Central memory CD8-positive, alpha-beta T cell (primary cell): ENCODE results near the gene RAP1GAP.
A peak's percentile ranks its signal among the peaks of the same experiment; 100 is the strongest.

ENCODE experiments used
- ATAC-seq: fragments of 150-1000 bp; cut with Tn5 transposase; replicated peaks from 2 replicates; pipeline ENCODE4 v1.10.0; 2022; ENCODE audit warnings: mild to moderate bottlenecking, moderate FRiP score, moderate number of reproducible peaks; ENCODE audit not compliant: poor library complexity, severe bottlenecking; ENCODE audit errors: extremely low read depth
- DNase-seq, 2 donors: peaks; one replicate each; pipeline ENCODE4 v3.0.0; 2021; ENCODE audit warnings: low spot score in 2 of 2
- H3K27ac Mint-ChIP-seq: one replicate; pipeline ENCODE4 v1.8.0; 2022; ENCODE audit warnings: low read depth, mild to moderate bottlenecking, moderate library complexity, mixed read lengths
- H3K27me3 Mint-ChIP-seq: one replicate; pipeline ENCODE4 v1.8.0; 2022; ENCODE audit warnings: mixed read lengths
- H3K36me3 Mint-ChIP-seq: one replicate; pipeline ENCODE4 v1.8.0; 2022; ENCODE audit warnings: mild to moderate bottlenecking, moderate library complexity, mixed read lengths; ENCODE audit not compliant: insufficient read depth
- H3K4me1 Mint-ChIP-seq: one replicate; pipeline ENCODE4 v1.8.0; 2022; ENCODE audit warnings: mixed read lengths
- H3K4me3 Mint-ChIP-seq: one replicate; pipeline ENCODE4 v1.8.0; 2022; ENCODE audit warnings: mild to moderate bottlenecking, moderate library complexity, mixed read lengths
- H3K9me3 Mint-ChIP-seq: one replicate; pipeline ENCODE4 v1.8.0; 2022; ENCODE audit warnings: mixed read lengths

Gene RAP1GAP

DNA sequence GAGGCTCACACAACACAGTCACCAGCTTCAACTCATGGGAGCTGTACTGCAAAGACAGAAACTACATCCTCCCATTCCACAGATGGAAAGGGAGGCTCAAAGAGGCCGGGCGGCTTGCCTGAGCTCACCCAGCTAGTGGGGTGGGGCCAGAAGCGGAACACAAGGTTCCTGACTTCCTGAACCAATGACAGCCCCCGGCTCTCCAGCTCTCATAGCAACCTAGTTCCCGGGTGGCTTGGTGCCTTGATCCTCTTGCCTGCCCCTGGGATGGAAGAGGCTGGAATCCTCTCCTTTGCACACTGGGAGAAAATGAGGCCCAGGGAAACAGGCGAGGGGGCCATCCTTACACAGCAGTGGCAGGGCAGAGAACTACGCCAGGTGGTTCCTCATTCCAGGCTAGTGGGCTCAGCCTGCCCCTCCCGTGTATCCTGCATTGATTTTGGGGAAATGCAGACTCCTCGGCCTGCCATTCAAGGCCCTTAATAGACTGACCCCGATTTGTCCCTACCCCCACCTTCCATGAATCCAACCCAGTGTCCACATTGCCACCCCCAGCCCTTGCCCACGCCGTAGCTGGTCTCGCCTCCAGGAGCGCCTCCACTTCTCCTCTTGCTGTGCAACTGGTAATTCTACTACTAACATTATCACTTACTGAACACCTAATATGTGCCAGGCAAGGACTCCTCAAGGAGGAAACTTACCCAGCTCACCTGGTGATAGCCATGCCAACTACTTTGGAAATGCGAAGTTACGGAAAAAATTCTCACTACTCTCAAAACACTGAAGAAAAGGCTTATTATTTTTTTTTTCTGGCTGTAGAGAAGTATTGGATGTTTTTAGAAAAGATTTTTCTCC lies 5.0 kb downstream of the RAP1GAP start:
- Mint-ChIP-seq H3K27me3 (peaks cover 81% of the 10 kb centered on the region), H3K9me3 (no peaks in the 10 kb centered on the region), H3K36me3 (peaks cover 5% of the 10 kb centered on the region), H3K27ac (no peak overlapping the region), H3K4me1 (peaks cover 8% of the 10 kb centered on the region), H3K4me3 (no peak overlapping the region)
- ATAC-seq (no peak), DNase-seq (no peak)

DNA sequence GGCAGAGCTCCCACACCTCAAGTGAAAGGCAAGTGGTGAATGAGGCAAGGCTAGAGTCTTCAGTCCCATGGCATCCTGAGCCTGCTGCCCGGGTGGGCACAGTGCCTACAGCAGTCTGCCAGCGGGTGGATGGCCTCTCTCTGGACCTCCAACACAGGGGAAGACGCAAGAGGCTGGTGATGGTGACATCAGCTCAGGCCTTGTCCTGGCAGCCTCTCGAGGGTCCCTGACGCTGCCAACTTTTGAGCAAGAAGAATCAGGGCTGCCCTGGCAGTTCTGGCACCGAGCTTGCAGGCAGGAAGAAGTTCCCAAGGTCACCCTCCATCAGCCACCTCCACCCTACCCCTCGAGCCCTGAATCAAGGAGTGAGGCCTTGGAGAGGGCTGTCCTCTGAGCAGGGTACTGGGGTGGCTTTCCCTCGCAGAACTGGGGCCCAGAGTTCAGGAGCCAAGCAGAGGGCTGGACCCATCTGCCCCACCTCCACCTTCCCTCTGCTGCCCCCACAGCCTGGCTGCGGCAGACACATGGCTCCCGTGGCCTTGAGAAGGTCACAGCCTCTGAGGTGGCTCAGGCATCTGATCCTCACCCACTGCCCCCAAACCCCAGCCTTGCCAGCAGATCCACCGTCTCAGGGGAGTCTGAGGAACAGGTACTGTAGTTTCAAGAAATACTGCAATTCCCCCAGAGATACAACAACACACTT lies 5.8 kb downstream of the RAP1GAP start:
- ATAC-seq, result no peak
- H3K27me3 Mint-ChIP-seq, result peaks cover 80% of the 10 kb centered on the region
- no peak overlapping the region for H3K27ac Mint-ChIP-seq

DNA sequence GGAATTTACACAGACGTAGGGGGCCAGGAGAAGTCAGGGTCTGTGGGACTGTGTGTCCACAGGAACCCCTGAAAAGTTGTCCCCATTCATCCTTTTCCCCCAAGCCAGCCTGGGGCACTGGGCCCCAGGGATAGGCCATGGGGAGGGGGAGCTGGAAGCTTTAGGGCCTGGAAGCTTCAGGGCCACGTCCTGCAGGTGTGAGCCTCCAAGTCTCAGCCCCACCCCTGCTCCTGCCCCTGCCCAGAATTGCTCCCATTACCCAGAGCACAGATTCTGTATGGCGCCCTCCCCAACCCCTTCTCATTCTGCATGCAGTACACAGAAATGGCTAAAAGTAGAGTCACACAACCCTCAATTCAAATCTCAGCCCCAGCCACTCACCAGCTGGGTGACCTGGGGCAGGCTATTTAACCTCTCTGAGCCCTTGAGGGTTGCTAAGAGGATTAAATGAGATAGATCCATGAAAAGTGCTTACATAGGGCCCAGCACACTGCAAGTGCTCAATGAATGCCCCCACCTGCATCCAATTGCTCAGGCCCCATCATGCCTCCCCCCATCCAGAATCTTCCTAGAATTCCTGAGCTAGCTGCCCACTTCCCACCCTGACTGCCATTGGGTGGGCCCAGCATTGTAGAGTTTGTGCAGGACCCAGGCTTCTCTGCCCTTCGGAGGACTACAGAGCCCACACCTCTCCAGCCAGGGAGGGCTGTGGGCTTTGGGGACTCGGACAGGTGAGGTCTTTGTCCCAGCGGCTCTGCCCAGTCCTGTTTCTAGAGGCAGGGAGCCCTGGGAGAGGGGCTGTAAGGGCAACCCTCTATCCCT lies 6.5 kb downstream of the RAP1GAP start:
- Mint-ChIP-seq H3K27me3 (peaks cover 72% of the 10 kb centered on the region), H3K27ac (no peak overlapping the region), H3K9me3 (no peaks in the 10 kb centered on the region), H3K36me3 (peaks cover 9% of the 10 kb centered on the region), H3K4me1 (peaks cover 8% of the 10 kb centered on the region), H3K4me3 (no peak overlapping the region)
- DNase-seq (no peak), ATAC-seq (no peak)

More for the DNA sequence above, 5.8 kb downstream of the RAP1GAP start:
- H3K4me1 Mint-ChIP-seq, result peaks cover 8% of the 10 kb centered on the region
- peaks cover 9% of the 10 kb centered on the region for H3K36me3 Mint-ChIP-seq
- no peaks in the 10 kb centered on the region for H3K9me3 Mint-ChIP-seq
- H3K4me3 Mint-ChIP-seq, result no peak overlapping the region
- DNase-seq, result no peak

DNA sequence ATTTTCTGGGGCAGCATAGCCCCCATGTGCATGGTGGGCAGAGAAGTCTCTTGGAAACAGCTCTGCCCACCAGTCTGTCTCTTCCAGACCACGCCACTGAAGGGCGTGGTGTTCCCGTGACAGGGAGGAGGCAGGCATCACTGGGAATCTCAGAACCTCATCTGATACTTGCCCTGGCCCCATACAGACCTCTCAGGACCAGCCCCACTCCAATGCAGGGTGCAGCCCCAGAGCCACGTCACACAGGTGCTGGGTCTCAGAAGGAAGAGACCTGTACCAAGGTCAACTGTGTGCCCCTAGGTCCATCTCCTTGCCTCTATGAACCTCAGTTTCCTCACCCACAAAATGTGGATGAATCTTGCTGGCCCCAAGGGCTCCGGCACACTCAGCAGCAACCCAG lies 7.3 kb downstream of the RAP1GAP start:
- peaks cover 64% of the 10 kb centered on the region for H3K27me3 Mint-ChIP-seq
- peaks cover 8% of the 10 kb centered on the region for H3K4me1 Mint-ChIP-seq
- no peak overlapping the region for H3K4me3 Mint-ChIP-seq
- no peaks in the 10 kb centered on the region for H3K9me3 Mint-ChIP-seq
- H3K36me3 Mint-ChIP-seq, result peaks cover 9% of the 10 kb centered on the region
- no peak overlapping the region for H3K27ac Mint-ChIP-seq
- DNase-seq (no peak), ATAC-seq (no peak)

DNA sequence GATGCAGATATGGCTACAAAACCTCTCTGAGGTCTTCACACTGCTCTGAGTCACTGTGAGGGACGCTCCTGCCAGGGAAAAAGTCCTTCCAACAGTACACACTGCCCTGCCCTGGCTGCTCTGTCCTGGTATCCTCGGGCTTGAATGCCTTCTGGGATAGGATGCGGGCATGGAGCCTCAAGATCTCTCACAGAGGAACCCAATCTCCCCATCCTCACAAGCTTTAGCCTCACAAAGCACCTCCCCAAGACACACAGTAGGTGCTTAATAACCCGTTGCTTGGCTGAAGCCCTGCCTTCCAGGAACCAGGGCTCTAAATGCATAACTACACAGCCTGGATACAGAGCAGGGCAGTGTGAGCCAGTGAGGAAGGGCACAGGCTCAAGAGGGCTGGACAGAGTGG lies 9.2 kb downstream of the RAP1GAP start:
- Mint-ChIP-seq H3K4me3 (peak overlapping the region; percentile 51), H3K9me3 (no peaks in the 10 kb centered on the region), H3K27ac (no peak overlapping the region), H3K27me3 (peaks cover 45% of the 10 kb centered on the region), H3K4me1 (peaks cover 8% of the 10 kb centered on the region), H3K36me3 (peaks cover 12% of the 10 kb centered on the region)
- DNase-seq, result no peak
- ATAC-seq, result no peak

DNA sequence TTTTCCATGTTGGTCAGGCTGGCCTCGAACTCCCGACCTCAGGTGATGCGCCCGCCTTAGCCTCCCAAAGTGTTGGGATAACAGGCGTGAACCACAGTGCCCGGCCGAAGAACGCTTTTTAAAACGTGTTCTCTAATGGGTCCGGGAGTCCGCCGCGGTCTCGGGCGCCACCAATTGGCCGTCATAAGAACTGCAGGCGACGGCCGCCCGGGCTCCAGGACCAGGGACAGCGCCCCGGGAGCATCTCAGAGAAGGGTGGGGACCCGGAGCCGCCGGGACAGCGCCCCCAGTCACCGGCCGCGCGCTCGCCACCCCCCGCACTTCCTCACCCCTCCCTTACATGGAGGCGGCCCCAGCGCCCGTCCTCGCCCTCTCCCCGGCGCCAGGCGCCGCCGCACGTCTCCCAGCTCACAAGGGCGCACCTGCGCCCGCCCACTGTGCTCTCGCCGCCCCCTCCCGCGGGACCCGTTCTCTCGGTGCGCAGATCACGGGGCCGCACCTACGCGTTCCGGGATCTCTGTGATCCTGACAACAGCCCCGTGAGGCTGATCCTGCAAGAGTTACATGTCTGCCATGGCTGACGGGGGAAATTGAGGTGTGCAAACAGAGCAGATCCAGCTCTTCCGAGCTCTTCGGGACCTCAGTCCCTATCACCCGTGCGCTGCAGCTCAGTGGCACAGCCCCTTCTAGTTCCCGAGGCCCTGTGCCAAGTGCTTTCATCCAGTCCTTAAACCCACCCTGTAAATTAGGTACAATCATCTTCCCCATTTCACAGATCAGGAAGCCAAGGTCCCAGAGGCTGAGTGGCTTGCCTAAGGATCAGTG lies 9.8 kb downstream of the RAP1GAP start:
- ATAC-seq, result peak; percentile 96
- peaks cover 12% of the 10 kb centered on the region for H3K36me3 Mint-ChIP-seq
- H3K4me1 Mint-ChIP-seq, result peaks cover 8% of the 10 kb centered on the region
- H3K4me3 Mint-ChIP-seq, result peak overlapping the region; percentile 51
- no peaks in the 10 kb centered on the region for H3K9me3 Mint-ChIP-seq
- peak; percentile 79 to 90 for DNase-seq
- H3K27ac Mint-ChIP-seq, result no peak overlapping the region
- peaks cover 39% of the 10 kb centered on the region for H3K27me3 Mint-ChIP-seq

DNA sequence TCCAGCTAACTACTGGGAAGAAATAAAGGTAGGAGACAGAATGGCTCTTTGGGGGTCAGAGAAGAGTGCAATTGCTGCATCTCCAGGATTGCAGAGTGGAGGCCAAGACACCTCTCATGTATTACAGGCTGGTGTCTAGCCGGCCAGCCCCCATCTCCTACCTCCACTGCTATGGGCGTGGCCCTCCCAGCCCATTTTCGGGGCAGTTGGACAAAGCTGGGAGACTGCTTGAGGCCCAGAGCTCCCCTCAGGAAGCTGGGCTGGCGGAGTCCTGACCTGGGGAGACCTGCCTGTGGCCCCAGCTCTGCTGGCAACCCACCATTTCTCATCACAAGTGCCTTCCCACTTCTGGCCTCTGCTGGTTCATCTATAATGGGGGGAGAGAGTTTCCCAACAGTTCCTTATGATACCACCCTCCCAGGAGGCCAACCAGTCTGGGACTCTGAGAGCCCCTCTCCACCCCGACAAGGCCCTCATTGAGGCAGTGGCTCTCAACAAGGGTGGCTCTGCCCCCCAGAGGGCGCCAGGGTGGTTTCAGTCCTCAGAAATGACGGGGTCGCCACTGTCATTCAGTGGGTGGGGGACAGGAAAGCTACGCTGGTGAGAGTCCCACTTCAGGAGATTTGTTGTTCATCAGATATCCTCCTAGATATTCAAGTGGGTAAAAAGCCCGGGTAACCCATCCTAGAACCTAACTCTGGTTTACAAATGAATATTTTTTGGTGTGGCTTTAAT lies 11.5 kb downstream of the RAP1GAP start:
- no peak for DNase-seq
- Mint-ChIP-seq H3K36me3 (peaks cover 12% of the 10 kb centered on the region), H3K9me3 (no peaks in the 10 kb centered on the region), H3K27ac (no peak overlapping the region), H3K27me3 (peaks cover 26% of the 10 kb centered on the region), H3K4me1 (peaks cover 9% of the 10 kb centered on the region), H3K4me3 (no peak overlapping the region)
- ATAC-seq, result no peak

DNA sequence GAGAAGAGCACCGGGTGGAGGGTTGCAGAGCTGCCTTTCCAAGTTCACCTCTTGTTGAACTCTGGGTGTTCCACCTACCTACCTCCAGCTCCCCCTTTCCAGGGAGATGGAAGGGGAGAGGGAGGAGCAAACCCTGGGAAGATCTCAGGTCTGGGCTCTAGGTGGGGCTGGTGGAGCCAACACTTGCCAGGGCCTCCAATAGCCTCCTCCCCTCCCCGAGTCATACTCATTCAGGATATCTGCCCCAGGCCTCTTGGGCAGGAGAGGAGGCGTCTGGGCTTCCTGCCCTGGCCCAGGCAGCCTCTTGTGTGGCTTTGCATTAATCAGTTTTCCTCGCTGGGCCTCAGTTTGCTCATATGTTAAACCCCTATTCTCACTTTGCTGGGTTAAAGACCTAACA lies 13.4 kb downstream of the RAP1GAP start:
- ATAC-seq (no peak), DNase-seq (no peak)
- Mint-ChIP-seq H3K9me3 (no peaks in the 10 kb centered on the region), H3K27ac (no peak overlapping the region), H3K36me3 (peaks cover 11% of the 10 kb centered on the region), H3K4me1 (peaks cover 22% of the 10 kb centered on the region), H3K4me3 (no peak overlapping the region), H3K27me3 (peaks cover 13% of the 10 kb centered on the region)

DNA sequence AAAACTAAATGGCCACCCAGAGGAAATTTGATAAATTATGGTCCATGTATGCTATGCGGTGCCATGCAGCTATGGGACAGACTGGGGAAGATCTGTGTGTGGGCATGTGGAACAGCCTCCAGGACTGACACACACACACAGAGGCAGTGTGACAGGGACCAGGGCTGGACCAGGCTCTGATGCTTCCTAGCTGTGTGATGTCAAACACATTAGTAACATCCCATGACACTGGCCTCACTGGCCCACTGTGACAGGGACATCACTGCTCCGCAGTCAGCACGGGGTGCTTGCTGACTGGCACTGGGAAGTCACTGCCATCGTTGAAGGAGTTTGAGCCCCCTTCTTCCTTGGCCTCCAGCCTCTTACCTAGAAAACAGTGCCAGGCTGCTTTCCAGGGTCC lies 13.9 kb downstream of the RAP1GAP start:
- H3K27ac Mint-ChIP-seq, result no peak overlapping the region
- H3K4me1 Mint-ChIP-seq, result peaks cover 22% of the 10 kb centered on the region
- DNase-seq (no peak), ATAC-seq (no peak)
- H3K36me3 Mint-ChIP-seq, result peaks cover 10% of the 10 kb centered on the region
- no peak overlapping the region for H3K4me3 Mint-ChIP-seq
- peaks cover 10% of the 10 kb centered on the region for H3K27me3 Mint-ChIP-seq
- H3K9me3 Mint-ChIP-seq, result no peaks in the 10 kb centered on the region

DNA sequence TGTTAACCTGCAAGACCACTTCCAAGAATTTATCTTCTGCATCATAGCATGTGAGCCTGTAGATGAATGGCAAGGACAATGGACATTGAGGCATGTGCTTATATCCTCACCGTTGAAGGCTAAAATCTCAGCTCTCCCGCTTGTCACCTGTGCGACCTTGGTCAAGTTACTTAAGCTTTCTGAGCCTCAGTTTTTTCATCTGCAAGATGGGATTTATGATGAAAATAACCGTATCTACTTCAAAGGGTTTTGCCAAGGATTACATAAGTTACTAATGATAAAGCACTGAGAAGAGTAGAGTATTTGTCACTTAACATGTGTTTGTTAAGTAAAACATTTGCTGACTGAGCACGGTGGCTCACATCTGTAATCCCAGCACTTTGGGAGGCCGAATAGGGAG lies 14.9 kb downstream of the RAP1GAP start:
- peaks cover 13% of the 10 kb centered on the region for H3K27me3 Mint-ChIP-seq
- no peak for ATAC-seq
- H3K4me1 Mint-ChIP-seq, result peaks cover 15% of the 10 kb centered on the region
- H3K27ac Mint-ChIP-seq, result no peak overlapping the region
- H3K4me3 Mint-ChIP-seq, result no peak overlapping the region
- DNase-seq, result no peak
- peaks cover 7% of the 10 kb centered on the region for H3K36me3 Mint-ChIP-seq
- H3K9me3 Mint-ChIP-seq, result no peaks in the 10 kb centered on the region

DNA sequence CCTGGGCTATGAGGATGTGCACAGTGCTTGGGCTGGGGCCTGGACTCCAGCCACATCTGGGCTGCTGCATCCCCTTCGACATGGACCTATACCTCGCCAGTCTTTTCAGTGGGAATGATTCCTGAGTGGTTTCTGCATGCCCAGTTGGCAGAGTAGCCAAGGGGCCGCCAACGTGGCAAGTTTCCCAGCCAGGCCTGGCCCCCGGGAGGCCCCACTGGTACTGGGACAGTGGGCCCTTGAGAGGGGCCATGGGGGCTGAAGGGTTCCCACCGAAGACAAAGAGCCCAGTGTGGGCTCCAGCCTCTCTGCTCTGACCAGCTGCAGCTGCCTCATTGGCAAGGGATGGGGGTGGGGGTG lies 15.4 kb downstream of the RAP1GAP start:
- ATAC-seq (no peak), DNase-seq (no peak)
- Mint-ChIP-seq H3K36me3 (peaks cover 3% of the 10 kb centered on the region), H3K4me3 (no peak overlapping the region), H3K9me3 (no peaks in the 10 kb centered on the region), H3K27ac (no peak overlapping the region), H3K27me3 (peaks cover 18% of the 10 kb centered on the region), H3K4me1 (peaks cover 15% of the 10 kb centered on the region)
